DND-41 (cell line): ENCODE results near the gene RIMS1.

Source experiments
- ATAC-seq: fragments of 200-7000 bp; cut with Tn5 transposase; 3 replicates; pipeline ENCODE4 v1.9.1; 2021; ENCODE audit warnings: low read depth; ENCODE audit not compliant: insufficient read depth
- DNase-seq: peaks from one replicate; pipeline ENCODE4 v3.0.0-alpha.2; 2020
- H2AFZ ChIP-seq: 2 replicates; pipeline ENCODE4 v1.6.0; 2012; ENCODE audit warnings: low read depth, low read length
- H3K27ac ChIP-seq: 2 replicates; pipeline ENCODE4 v1.5.1; 2012; ENCODE audit warnings: low read length, inconsistent platforms
- H3K27me3 ChIP-seq: fragments of 200-600 bp; sonication (generic); 2 replicates; pipeline ENCODE4 v1.6.0; 2012; ENCODE audit warnings: low read length, mild to moderate bottlenecking, inconsistent platforms; ENCODE audit not compliant: insufficient read depth, poor library complexity
- H3K36me3 ChIP-seq: 2 replicates; pipeline ENCODE4 v1.5.1; 2012; ENCODE audit warnings: low read length, inconsistent platforms; ENCODE audit not compliant: insufficient read depth
- H3K4me1 ChIP-seq: 2 replicates; pipeline ENCODE4 v1.5.1; 2012; ENCODE audit warnings: mild to moderate bottlenecking, low read length; ENCODE audit not compliant: insufficient read depth
- H3K4me2 ChIP-seq: 2 replicates; pipeline ENCODE4 v1.6.0; 2012; ENCODE audit warnings: mild to moderate bottlenecking, moderate library complexity, low read length, inconsistent platforms; ENCODE audit not compliant: insufficient read depth
- H3K4me3 ChIP-seq, 2 experiments: fragments of 200-600 bp in 1 of 2; shearing (Covaris generic) in 1 of 2; 2 replicates each; pipeline ENCODE4 v1.5.1; 2012 to 2016; ENCODE audit warnings: inconsistent platforms in 2 of 2, low read length in 2 of 2, mild to moderate bottlenecking in 2 of 2, low read depth in 1 of 2, moderate library complexity in 1 of 2
- H3K79me2 ChIP-seq: 2 replicates; pipeline ENCODE4 v1.6.0; 2012; ENCODE audit warnings: low read length, inconsistent platforms; ENCODE audit not compliant: insufficient read depth
- H3K9ac ChIP-seq: 2 replicates; pipeline ENCODE4 v1.6.0; 2012; ENCODE audit warnings: low read depth, mild to moderate bottlenecking, inconsistent platforms, low read length, moderate library complexity
- H3K9me3 ChIP-seq: 2 replicates; pipeline ENCODE4 v1.5.1; 2012; ENCODE audit warnings: low read length, moderate library complexity, mild to moderate bottlenecking, inconsistent platforms; ENCODE audit not compliant: insufficient read depth, severe bottlenecking
- H4K20me1 ChIP-seq: 2 replicates; pipeline ENCODE4 v1.6.0; 2012; ENCODE audit warnings: low read length; ENCODE audit not compliant: insufficient read depth
- CTCF ChIP-seq: IDR thresholded peaks from 2 replicates; pipeline ENCODE4 v1.5.1; 2012; ENCODE audit warnings: borderline replicate concordance, low read length, moderate library complexity, mild to moderate bottlenecking; ENCODE audit not compliant: poor library complexity, severe bottlenecking; ENCODE audit errors: extremely low read depth
- EZH2 ChIP-seq: IDR thresholded peaks from 3 replicates; pipeline ENCODE4 v1.6.1; 2012; ENCODE audit warnings: borderline replicate concordance, low read depth, mild to moderate bottlenecking, moderate library complexity, low read length, inconsistent platforms; ENCODE audit not compliant: severe bottlenecking

RIMS1 gene

GRCh38 chr6:72417759-72418158 is 531.4 kb downstream of the RIMS1 start:
- DNase-seq (no peak), ATAC-seq (no peak)
- no peak overlapping the region for H3K9ac ChIP-seq
- H4K20me1 ChIP-seq = no peaks in the 10 kb centered on the region
- H3K4me3 ChIP-seq = no peak overlapping the region
- H3K27ac ChIP-seq = no peak overlapping the region
- no peak overlapping the region for H3K4me2 ChIP-seq
- H3K27me3 ChIP-seq = no peaks in the 10 kb centered on the region
- H2AFZ ChIP-seq = no peak overlapping the region
- no peaks in the 10 kb centered on the region for H3K4me1 ChIP-seq
- H3K9me3 ChIP-seq = no peaks in the 10 kb centered on the region
- TF ChIP-seq CTCF = no peak
- no peak for TF ChIP-seq EZH2
- no peaks in the 10 kb centered on the region for H3K79me2 ChIP-seq
- H3K36me3 ChIP-seq = no peaks in the 10 kb centered on the region

GRCh38 chr6:72418495-72418894 is 532.1 kb downstream of the RIMS1 start:
- Histone ChIP-seq H3K79me2 (no peaks in the 10 kb centered on the region), H2AFZ (no peak overlapping the region), H3K27me3 (peaks cover 2% of the 10 kb centered on the region), H3K36me3 (no peaks in the 10 kb centered on the region), H3K4me2 (no peak overlapping the region), H3K4me3 (no peak overlapping the region), H3K27ac (no peak overlapping the region), H4K20me1 (no peaks in the 10 kb centered on the region), H3K9ac (no peak overlapping the region), H3K4me1 (no peaks in the 10 kb centered on the region), H3K9me3 (no peaks in the 10 kb centered on the region)
- DNase-seq (no peak), ATAC-seq (no peak)
- no peak for TF ChIP-seq EZH2
- TF ChIP-seq CTCF = no peak

DNA sequence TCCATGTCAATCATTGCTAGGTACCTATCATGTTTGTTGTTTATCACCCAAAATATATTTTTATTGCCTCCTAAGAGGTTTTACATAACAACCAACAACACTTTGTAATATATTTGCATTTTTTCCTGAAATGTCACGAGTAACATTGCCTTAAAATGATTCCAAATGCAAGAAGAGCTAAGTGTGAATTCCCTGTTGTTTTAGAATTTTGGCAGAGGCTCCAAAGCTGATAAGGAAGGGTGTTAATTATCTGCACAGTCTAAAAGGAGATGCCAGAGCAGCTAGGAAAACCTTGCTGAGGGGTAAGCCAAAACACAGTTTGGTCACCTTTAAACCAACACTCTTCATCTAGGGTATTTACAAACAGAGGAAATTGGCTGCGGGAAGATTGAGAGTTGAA is 533.6 kb downstream of the RIMS1 start:
- H3K9me3 ChIP-seq = no peaks in the 10 kb centered on the region
- no peaks in the 10 kb centered on the region for H3K36me3 ChIP-seq
- H3K9ac ChIP-seq = no peak overlapping the region
- no peaks in the 10 kb centered on the region for H3K79me2 ChIP-seq
- no peak overlapping the region for H3K27ac ChIP-seq
- H3K4me3 ChIP-seq = no peak overlapping the region
- no peak for ATAC-seq
- TF ChIP-seq CTCF (no peak), EZH2 (no peak)
- DNase-seq = no peak
- peaks cover 2% of the 10 kb centered on the region for H3K27me3 ChIP-seq
- H3K4me2 ChIP-seq = no peak overlapping the region
- H4K20me1 ChIP-seq = no peaks in the 10 kb centered on the region
- H3K4me1 ChIP-seq = no peaks in the 10 kb centered on the region
- no peak overlapping the region for H2AFZ ChIP-seq

- Histone ChIP-seq H3K27me3 (peaks cover 2% of the 10 kb centered on the region), H3K9ac (no peak overlapping the region), H3K36me3 (no peaks in the 10 kb centered on the region), H4K20me1 (no peaks in the 10 kb centered on the region), H3K4me2 (no peak overlapping the region), H3K4me3 (no peak overlapping the region), H3K79me2 (no peaks in the 10 kb centered on the region), H3K27ac (no peak overlapping the region), H3K4me1 (no peaks in the 10 kb centered on the region), H2AFZ (no peak overlapping the region), H3K9me3 (no peaks in the 10 kb centered on the region)
- TF ChIP-seq EZH2 (no peak), CTCF (no peak)
- ATAC-seq (no peak), DNase-seq (no peak)
Measured at GRCh38 chr6:72420409-72420808, 534.1 kb downstream of the RIMS1 start.
